Muscle layer of colon (tissue), 2 donors: ENCODE results near the gene FRMD3.

Experiments
- H3K27ac ChIP-seq: one replicate; pipeline ENCODE4 v1.7.0; 2013; ENCODE audit warnings: low read depth, mild to moderate bottlenecking, low read length, moderate library complexity
- H3K27me3 ChIP-seq, 2 donors: one replicate each; pipeline ENCODE4 v1.7.0; 2013; ENCODE audit warnings: low read length in 2 of 2, mild to moderate bottlenecking in 2 of 2; ENCODE audit not compliant: insufficient read depth in 2 of 2, control insufficient read depth in 1 of 2
- H3K36me3 ChIP-seq: one replicate; pipeline ENCODE4 v1.7.0; 2013; ENCODE audit warnings: mild to moderate bottlenecking, low read length; ENCODE audit not compliant: insufficient read depth
- H3K4me1 ChIP-seq: one replicate; pipeline ENCODE4 v1.7.0; 2013; ENCODE audit warnings: mild to moderate bottlenecking, low read length; ENCODE audit not compliant: insufficient read depth
- H3K4me3 ChIP-seq, 2 donors: one replicate each; pipeline ENCODE4 v1.7.0; 2013; ENCODE audit warnings: low read length in 2 of 2, low read depth in 1 of 2, mild to moderate bottlenecking in 1 of 2, moderate library complexity in 1 of 2
- H3K9ac ChIP-seq: one replicate; pipeline ENCODE4 v1.7.0; 2013; ENCODE audit warnings: low read length
- H3K9me3 ChIP-seq: one replicate; pipeline ENCODE4 v1.7.0; 2013; ENCODE audit warnings: mild to moderate bottlenecking, low read length
- donor health status: abdominal sarcoma.
- donor health status: Adenocarcinoma of cecum.

Gene FRMD3

GRCh38 chr9:83274787-83275186 lies 263.4 kb downstream of the FRMD3 start:
- H3K4me3 ChIP-seq = no peak overlapping the region
- no peaks in the 10 kb centered on the region for H3K9me3 ChIP-seq
- no peaks in the 10 kb centered on the region for H3K27me3 ChIP-seq
- H3K27ac ChIP-seq = no peak overlapping the region
- no peak overlapping the region for H3K9ac ChIP-seq
- H3K4me1 ChIP-seq = no peaks in the 10 kb centered on the region
- no peaks in the 10 kb centered on the region for H3K36me3 ChIP-seq

DNA sequence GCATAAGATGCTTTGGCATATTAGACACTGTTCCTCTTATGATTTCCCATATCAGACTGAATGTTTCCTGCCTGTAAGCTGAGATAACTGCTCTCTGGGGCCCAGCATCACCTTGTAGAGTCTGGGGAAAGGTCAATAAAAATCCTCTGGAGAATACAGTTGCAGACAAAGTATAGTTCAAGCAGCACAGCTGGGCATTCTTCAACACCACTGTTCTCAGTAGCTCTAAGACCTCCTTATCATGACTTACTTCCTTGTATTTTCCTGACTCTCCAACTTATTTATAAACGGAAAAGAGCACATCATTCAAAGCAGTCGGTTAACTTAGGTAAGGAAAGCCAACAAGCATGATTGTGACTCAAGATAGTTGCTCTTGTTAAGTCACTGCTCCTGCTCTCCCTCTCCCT lies 266.5 kb downstream of the FRMD3 start:
- H3K4me1 ChIP-seq = no peaks in the 10 kb centered on the region
- no peaks in the 10 kb centered on the region for H3K36me3 ChIP-seq
- no peak overlapping the region for H3K4me3 ChIP-seq
- no peaks in the 10 kb centered on the region for H3K9me3 ChIP-seq
- no peaks in the 10 kb centered on the region for H3K27me3 ChIP-seq
- H3K9ac ChIP-seq = no peak overlapping the region
- H3K27ac ChIP-seq = no peak overlapping the region

DNA sequence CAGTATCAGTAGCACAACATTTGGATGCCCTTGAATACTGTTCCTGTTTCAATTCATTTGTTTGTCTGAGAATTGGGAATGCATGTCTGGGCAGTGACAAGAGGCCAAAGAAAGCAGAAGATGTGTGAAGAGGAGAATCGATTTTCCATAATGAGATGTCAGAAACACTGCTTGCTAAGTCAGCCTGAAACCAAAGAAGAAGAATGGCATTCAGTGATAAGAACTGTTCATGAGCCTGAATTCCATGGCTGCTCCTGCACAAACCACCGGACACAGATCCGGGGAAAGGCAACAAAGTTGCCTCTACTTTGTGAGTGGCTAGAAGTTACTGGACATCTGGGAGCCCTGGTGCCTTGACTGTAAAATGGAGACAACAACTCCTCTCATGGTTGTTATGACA lies 268.1 kb downstream of the FRMD3 start:
- H3K4me3 ChIP-seq = no peak overlapping the region
- no peaks in the 10 kb centered on the region for H3K36me3 ChIP-seq
- H3K9me3 ChIP-seq = no peaks in the 10 kb centered on the region
- no peak overlapping the region for H3K9ac ChIP-seq
- H3K4me1 ChIP-seq = no peaks in the 10 kb centered on the region
- no peaks in the 10 kb centered on the region for H3K27me3 ChIP-seq
- H3K27ac ChIP-seq = no peak overlapping the region

DNA sequence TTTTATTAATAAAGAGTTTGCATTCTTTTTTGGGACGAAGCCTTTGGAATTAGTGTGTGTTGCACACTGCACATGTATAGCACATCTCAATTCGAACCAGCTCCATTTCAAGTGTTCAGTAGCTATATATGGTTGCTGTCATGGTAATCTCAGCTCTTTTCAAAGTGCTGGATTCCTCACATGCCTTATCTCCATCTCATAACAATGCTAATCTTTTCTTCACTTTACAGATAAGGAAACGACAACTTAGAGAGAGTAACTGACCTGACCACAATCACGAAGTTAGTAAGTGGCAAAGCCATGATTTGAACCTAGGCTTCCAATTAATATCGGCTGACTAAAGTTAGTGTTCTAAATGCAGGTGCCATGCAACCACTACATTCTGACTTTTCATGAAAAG lies 270.5 kb downstream of the FRMD3 start:
- H3K36me3 ChIP-seq = no peaks in the 10 kb centered on the region
- no peaks in the 10 kb centered on the region for H3K9me3 ChIP-seq
- H3K9ac ChIP-seq = no peak overlapping the region
- no peaks in the 10 kb centered on the region for H3K27me3 ChIP-seq
- no peaks in the 10 kb centered on the region for H3K4me1 ChIP-seq
- H3K27ac ChIP-seq = no peak overlapping the region
- no peak overlapping the region for H3K4me3 ChIP-seq

GRCh38 chr9:83266666-83267496 lies 271.3 kb downstream of the FRMD3 start:
- H3K9ac ChIP-seq = no peak overlapping the region
- no peaks in the 10 kb centered on the region for H3K9me3 ChIP-seq
- no peaks in the 10 kb centered on the region for H3K27me3 ChIP-seq
- H3K27ac ChIP-seq = no peak overlapping the region
- no peaks in the 10 kb centered on the region for H3K36me3 ChIP-seq
- H3K4me1 ChIP-seq = no peaks in the 10 kb centered on the region
- H3K4me3 ChIP-seq = no peak overlapping the region

- no peak overlapping the region for H3K4me3 ChIP-seq
- H3K27ac ChIP-seq = no peak overlapping the region
- H3K36me3 ChIP-seq = no peaks in the 10 kb centered on the region
- H3K9ac ChIP-seq = no peak overlapping the region
- no peaks in the 10 kb centered on the region for H3K9me3 ChIP-seq
- no peaks in the 10 kb centered on the region for H3K4me1 ChIP-seq
- no peaks in the 10 kb centered on the region for H3K27me3 ChIP-seq
Observed at GRCh38 chr9:83266331-83266665, 271.9 kb downstream of the FRMD3 start.

GRCh38 chr9:83264315-83264714 lies 273.9 kb downstream of the FRMD3 start:
- H3K27ac ChIP-seq = no peak overlapping the region
- no peaks in the 10 kb centered on the region for H3K9me3 ChIP-seq
- no peak overlapping the region for H3K4me3 ChIP-seq
- no peaks in the 10 kb centered on the region for H3K27me3 ChIP-seq
- H3K9ac ChIP-seq = no peak overlapping the region
- H3K4me1 ChIP-seq = no peaks in the 10 kb centered on the region
- no peaks in the 10 kb centered on the region for H3K36me3 ChIP-seq

DNA sequence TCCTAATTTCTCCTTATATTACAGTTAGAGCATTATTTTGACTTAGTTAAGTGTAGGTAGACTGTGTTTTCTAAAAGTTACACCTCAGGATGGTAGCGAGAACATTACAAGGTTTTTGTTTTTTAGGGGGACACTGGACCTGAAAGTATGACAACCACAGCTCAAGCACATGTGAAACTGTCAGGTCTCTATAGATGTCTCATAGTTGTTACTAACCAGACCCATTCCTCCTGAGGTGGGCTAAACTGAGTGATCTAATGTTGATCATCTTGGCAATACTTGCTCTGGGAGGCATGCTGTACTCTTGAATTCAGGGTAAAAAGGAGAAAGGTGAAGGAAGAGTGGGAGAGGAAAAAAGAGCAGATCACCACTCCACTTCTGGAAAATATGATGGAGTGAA lies 278.6 kb downstream of the FRMD3 start:
- Histone ChIP-seq H3K4me3 (no peak overlapping the region), H3K27me3 (no peaks in the 10 kb centered on the region), H3K36me3 (no peaks in the 10 kb centered on the region), H3K9ac (no peak overlapping the region), H3K4me1 (no peaks in the 10 kb centered on the region), H3K9me3 (no peaks in the 10 kb centered on the region), H3K27ac (no peak overlapping the region)

DNA sequence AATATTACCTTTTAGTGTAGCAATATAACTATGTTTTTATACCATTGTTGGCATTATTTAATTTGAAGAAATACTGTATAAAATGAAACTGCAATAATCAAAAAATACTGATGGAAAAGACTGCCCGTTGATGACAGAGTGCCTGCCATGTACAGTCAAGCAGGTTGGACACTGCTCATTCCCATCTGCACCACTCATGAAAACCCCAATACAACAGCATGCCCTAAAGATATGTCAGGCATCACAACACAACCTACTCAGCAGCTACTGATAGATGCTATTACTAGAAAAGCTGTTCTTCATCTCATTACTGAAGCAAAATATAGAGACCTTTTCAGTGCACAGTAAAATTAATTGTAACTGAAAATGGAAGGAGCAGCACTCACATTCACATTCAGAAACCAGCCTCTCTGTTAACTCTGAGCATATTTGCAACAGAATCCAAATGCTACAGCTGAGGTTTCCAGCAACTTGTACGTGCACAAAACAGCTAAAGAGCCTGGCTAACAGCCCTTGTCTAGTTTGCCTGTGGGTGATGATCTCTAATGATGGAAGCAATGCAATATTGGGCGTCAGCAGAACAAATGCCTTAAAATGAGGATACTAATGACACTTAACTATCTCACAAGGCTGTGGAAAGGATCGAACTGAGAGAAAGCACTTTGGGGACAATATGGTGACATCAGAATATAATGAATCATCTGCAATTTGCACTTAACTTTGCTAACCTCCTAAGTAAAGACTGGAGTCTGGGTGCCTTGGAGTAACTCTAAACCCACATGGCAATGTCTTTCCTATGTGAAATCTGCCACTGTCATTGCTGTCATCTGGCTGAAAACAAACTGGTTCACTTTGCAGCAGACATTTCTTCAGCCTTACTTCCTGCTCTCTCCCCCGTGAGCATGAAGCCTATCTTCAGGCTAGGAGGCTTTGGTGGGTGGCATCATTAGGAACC lies 280.0 kb downstream of the FRMD3 start:
- Histone ChIP-seq H3K9ac (no peak overlapping the region), H3K36me3 (no peaks in the 10 kb centered on the region), H3K27me3 (no peaks in the 10 kb centered on the region), H3K4me1 (no peaks in the 10 kb centered on the region), H3K4me3 (no peak overlapping the region), H3K27ac (no peak overlapping the region), H3K9me3 (no peaks in the 10 kb centered on the region)

- Histone ChIP-seq H3K27ac (no peak overlapping the region), H3K36me3 (no peaks in the 10 kb centered on the region), H3K9me3 (no peaks in the 10 kb centered on the region), H3K4me1 (no peaks in the 10 kb centered on the region), H3K9ac (no peak overlapping the region), H3K4me3 (no peak overlapping the region), H3K27me3 (no peaks in the 10 kb centered on the region)
Observed at GRCh38 chr9:83247732-83248131, 290.5 kb downstream of the FRMD3 start.

DNA sequence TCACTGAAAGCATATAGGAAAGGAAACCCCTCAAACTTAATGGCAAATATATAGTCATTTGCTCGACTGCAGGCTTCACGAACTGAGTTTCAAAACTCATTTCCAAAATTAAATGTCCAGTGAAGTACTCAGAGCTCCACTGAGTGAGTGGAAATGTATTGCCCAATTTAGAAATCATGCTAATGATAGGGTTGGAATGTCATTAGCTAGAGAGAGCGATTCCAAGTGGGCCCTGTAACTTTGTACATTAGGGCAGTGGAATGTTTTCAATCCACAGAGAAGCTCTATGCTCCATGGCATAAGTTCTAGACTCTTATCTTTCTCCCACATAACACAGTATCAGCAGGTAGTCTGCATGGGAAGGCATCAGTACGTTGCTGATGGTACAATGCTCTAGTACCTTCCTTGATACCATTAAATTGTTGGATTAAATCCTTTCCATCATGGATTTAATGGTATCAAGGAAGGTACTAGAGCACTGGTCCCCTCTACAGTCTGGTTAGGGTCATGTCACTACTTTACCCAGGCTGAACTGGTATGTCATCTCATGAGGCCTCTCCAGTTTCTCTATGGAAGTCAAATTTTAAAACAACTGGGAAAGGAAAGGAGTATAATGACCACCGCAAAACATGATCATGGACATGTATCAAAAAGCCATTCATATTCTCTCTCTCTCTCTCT lies 292.1 kb downstream of the FRMD3 start:
- no peaks in the 10 kb centered on the region for H3K4me1 ChIP-seq
- H3K27me3 ChIP-seq = no peaks in the 10 kb centered on the region
- H3K9ac ChIP-seq = no peak overlapping the region
- no peaks in the 10 kb centered on the region for H3K9me3 ChIP-seq
- H3K4me3 ChIP-seq = no peak overlapping the region
- H3K27ac ChIP-seq = no peak overlapping the region
- H3K36me3 ChIP-seq = no peaks in the 10 kb centered on the region
